Right lobe of liver (tissue), 4 donors: ENCODE data around the gene CAMK2D.

Experiments used
- CTCF ChIP-seq, 4 donors: fragments of 200-600 bp in 3 of 4; fragments of 450-650 bp in 1 of 4; IDR thresholded peaks; one replicate each; pipeline versions ENCODE4 v1.5.1 to v1.8.0; 2016 to 2022; ENCODE audit warnings: antibody characterized with exemption in 4 of 4, mild to moderate bottlenecking in 2 of 4
- POLR2A ChIP-seq: fragments of 450-650 bp; IDR thresholded peaks from one replicate; pipeline ENCODE4 v1.6.1; 2017; ENCODE audit warnings: antibody characterized with exemption, mild to moderate bottlenecking
- donor health status: DM: no; HTN: no; CAD: no.
- donor health status: DM: no; HTN: no; CAD: no.
- donor health status: DM: no; HTN: yes; CAD: no.

- TF ChIP-seq CTCF (IDR thresholded peaks at IDR 0.05) (no peak), POLR2A (no peak)
Measured at GRCh38 chr4:113623274-113623894, 138.2 kb downstream of the CAMK2D start.
